Glutamatergic neuron (in vitro differentiated cells): ENCODE measurements around the gene RAB3GAP2. TPM values are rescaled to one million over a fixed set of nuclear protein-coding genes. Genes with fewer than 3 reads are reported as not detected.

Source experiments
- DNase-seq: peaks from one replicate; pipeline ENCODE4 v3.0.0; 2022
- H3K27ac Mint-ChIP-seq: one replicate; pipeline ENCODE4 v1.8.0; 2020; ENCODE audit warnings: mild to moderate bottlenecking, mixed read lengths, inconsistent platforms; ENCODE audit not compliant: unreplicated experiment
- H3K27me3 Mint-ChIP-seq: one replicate; pipeline ENCODE4 v1.8.0; 2020; ENCODE audit warnings: mild to moderate bottlenecking, moderate library complexity, mixed read lengths, inconsistent platforms; ENCODE audit not compliant: unreplicated experiment
- H3K36me3 Mint-ChIP-seq: one replicate; pipeline ENCODE4 v1.8.0; 2020; ENCODE audit warnings: mild to moderate bottlenecking, mixed read lengths, inconsistent platforms; ENCODE audit not compliant: unreplicated experiment
- H3K4me1 Mint-ChIP-seq: one replicate; pipeline ENCODE4 v1.8.0; 2020; ENCODE audit warnings: mild to moderate bottlenecking, low read depth, mixed read lengths, inconsistent platforms; ENCODE audit not compliant: unreplicated experiment
- H3K4me3 Mint-ChIP-seq: one replicate; pipeline ENCODE4 v1.8.0; 2020; ENCODE audit warnings: mild to moderate bottlenecking, mixed read lengths, inconsistent platforms; ENCODE audit not compliant: unreplicated experiment
- H3K9me3 Mint-ChIP-seq: one replicate; pipeline ENCODE4 v1.8.0; 2020; ENCODE audit warnings: mild to moderate bottlenecking, moderate library complexity, mixed read lengths, inconsistent platforms; ENCODE audit not compliant: unreplicated experiment
- total RNA-seq: library from RNA; stranded (reverse); fragmentation: NEBNext Ultra II Directional; extraction: Animal tissue kit (Norgen Biotek cat#: 25700); gene quantifications from one replicate; pipeline ENCODE4 v1.2.1, GENCODE V29; 2021; ENCODE audit not compliant: unreplicated experiment
- TF ChIP-seq, protein P1 (sequence below): fragments of 200-600 bp; sonication (generic); IDR thresholded peaks from one replicate; pipeline ENCODE4 v1.5.0; 2021; ENCODE audit not compliant: partially characterized antibody, unreplicated experiment

Gene RAB3GAP2
- total RNA-seq, 1 donor from 2014 or later: 65.3 TPM

DNA sequence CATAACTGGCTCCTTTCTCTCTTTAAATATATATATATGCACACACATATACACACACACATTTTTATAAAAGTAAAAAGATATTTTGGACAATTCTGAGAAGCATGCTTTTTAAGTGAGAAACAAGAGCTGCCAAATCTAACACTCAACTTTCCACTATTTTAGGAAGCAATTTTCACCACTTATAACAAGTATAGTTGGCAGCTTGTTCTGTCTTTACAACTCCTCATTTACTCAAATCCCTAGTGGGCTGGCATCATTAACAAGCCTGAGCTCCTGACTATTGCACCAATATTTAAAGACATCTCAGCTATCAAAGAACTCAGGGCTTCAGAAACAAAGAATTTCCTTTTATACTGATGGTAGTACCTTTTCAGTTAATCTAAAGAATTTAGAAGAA, 76.6 kb downstream of the RAB3GAP2 start:
- no peaks in the 10 kb centered on the region for H3K4me1 Mint-ChIP-seq
- no peaks in the 10 kb centered on the region for H3K27me3 Mint-ChIP-seq
- no peak overlapping the region for H3K4me3 Mint-ChIP-seq
- TF ChIP-seq, protein P1, sequence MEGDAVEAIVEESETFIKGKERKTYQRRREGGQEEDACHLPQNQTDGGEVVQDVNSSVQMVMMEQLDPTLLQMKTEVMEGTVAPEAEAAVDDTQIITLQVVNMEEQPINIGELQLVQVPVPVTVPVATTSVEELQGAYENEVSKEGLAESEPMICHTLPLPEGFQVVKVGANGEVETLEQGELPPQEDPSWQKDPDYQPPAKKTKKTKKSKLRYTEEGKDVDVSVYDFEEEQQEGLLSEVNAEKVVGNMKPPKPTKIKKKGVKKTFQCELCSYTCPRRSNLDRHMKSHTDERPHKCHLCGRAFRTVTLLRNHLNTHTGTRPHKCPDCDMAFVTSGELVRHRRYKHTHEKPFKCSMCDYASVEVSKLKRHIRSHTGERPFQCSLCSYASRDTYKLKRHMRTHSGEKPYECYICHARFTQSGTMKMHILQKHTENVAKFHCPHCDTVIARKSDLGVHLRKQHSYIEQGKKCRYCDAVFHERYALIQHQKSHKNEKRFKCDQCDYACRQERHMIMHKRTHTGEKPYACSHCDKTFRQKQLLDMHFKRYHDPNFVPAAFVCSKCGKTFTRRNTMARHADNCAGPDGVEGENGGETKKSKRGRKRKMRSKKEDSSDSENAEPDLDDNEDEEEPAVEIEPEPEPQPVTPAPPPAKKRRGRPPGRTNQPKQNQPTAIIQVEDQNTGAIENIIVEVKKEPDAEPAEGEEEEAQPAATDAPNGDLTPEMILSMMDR: no peak
- H3K27ac Mint-ChIP-seq: no peak overlapping the region
- DNase-seq: no peak
- H3K9me3 Mint-ChIP-seq: no peaks in the 10 kb centered on the region
- H3K36me3 Mint-ChIP-seq: no peaks in the 10 kb centered on the region

DNA sequence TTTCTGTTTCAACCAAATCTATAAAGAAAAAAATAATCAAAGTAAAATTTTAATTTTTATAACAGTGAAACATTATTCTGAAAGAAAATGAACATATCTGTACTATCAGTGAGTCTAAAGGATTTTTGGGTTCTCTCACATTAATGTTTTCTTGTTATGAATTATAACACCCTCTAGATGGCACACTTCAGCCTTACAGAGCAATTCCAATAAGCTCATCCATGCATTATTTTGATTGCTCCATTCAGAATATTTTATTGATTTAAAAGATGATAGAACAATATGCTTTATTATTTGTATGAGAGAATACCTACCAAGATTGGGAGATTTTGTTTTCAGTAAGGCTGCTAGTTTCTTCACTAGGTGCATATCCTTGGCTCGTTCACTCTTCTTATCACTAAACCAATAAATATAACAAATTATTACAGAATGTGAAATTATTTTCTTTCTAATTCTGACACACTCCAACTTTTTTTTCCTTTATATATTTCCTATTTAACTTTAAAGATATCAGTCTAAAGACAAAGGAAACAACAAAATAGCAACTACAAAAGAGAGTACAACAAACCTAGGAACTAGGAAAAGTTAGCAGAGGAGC, 82.4 kb downstream of the RAB3GAP2 start:
- TF ChIP-seq, protein P1: peak; percentile 41
- no peaks in the 10 kb centered on the region for H3K36me3 Mint-ChIP-seq
- H3K4me1 Mint-ChIP-seq: no peaks in the 10 kb centered on the region
- H3K27me3 Mint-ChIP-seq: no peaks in the 10 kb centered on the region
- H3K4me3 Mint-ChIP-seq: no peak overlapping the region
- no peak overlapping the region for H3K27ac Mint-ChIP-seq
- DNase-seq: no peak
- no peaks in the 10 kb centered on the region for H3K9me3 Mint-ChIP-seq

DNA sequence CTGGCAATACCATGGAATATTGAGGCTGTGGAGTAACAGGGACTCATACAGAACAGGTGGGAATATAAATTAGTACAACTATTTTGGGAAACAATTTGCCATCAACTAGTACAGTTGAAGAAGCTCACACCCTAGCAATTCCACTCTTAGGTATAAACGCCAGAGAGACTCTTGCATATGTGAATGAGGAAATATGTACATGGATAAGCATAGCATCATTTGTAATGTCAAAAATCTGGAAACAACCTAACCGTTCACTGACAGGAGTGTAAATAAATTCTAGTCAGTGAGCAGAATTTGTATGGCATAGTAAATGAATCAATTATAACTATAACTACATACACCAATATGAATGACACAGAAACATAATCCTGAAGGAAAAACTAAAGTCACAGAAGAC, 83.7 kb downstream of the RAB3GAP2 start:
- H3K27me3 Mint-ChIP-seq: no peaks in the 10 kb centered on the region
- no peaks in the 10 kb centered on the region for H3K4me1 Mint-ChIP-seq
- no peaks in the 10 kb centered on the region for H3K9me3 Mint-ChIP-seq
- H3K4me3 Mint-ChIP-seq: no peak overlapping the region
- no peaks in the 10 kb centered on the region for H3K36me3 Mint-ChIP-seq
- TF ChIP-seq, protein P1: no peak
- no peak overlapping the region for H3K27ac Mint-ChIP-seq
- DNase-seq: no peak

DNA sequence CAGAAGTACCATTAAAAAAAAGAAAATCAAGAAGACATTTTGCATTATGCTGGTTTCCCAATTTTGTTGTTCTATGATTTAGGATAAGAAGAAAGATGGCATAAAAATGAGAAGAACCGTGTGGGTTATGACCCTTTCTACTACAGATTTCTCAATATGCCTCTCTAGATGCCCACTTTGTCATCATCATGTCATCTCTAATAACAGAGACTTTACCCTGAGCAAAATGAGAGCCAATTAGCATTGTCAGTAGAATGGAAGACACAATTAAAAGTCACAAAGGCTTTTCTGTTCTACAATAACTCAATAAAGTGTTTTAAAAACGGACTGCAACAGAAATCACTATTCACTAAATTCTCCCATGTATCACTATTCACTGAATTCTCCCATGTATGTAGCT, 85.5 kb downstream of the RAB3GAP2 start:
- Mint-ChIP-seq H3K36me3 (no peaks in the 10 kb centered on the region), H3K9me3 (no peaks in the 10 kb centered on the region), H3K27me3 (no peaks in the 10 kb centered on the region), H3K27ac (no peak overlapping the region), H3K4me1 (no peaks in the 10 kb centered on the region), H3K4me3 (no peak overlapping the region)
- no peak for DNase-seq
- TF ChIP-seq, protein P1: no peak

DNA sequence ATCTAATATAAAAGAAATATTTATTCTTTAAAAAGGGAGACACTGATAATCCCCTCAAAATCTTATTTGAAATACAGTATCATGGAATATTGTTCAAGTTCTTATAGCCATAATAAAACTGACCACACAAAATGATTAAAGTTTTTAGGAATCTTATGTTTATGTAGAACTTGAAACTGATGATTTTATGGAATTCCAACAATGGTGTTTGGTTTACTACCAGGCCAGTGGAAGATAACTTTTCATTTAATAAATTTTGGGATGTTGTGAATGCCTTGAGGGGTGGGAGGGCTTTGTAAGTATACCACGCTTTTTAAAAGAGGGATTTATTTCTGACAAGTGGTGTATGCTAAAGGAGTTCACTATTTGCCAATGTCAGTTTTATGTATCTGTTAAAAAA, 87.7 kb downstream of the RAB3GAP2 start:
- TF ChIP-seq, protein P1: no peak
- no peaks in the 10 kb centered on the region for H3K4me1 Mint-ChIP-seq
- H3K36me3 Mint-ChIP-seq: no peaks in the 10 kb centered on the region
- no peak overlapping the region for H3K27ac Mint-ChIP-seq
- H3K9me3 Mint-ChIP-seq: peaks cover 2% of the 10 kb centered on the region
- no peak for DNase-seq
- no peaks in the 10 kb centered on the region for H3K27me3 Mint-ChIP-seq
- H3K4me3 Mint-ChIP-seq: no peak overlapping the region
